Mesodermal cell (in vitro differentiated cells): ENCODE measurements around the gene DDB1.
A peak's percentile ranks its signal among the peaks of the same experiment; 100 is the strongest.

Source experiments
- H3K27ac ChIP-seq: 2 replicates; pipeline ENCODE4 v1.7.0; 2013; ENCODE audit warnings: mild to moderate bottlenecking, low read depth, low read length, moderate library complexity; ENCODE audit not compliant: severe bottlenecking
- H3K36me3 ChIP-seq: 2 replicates; pipeline ENCODE4 v1.7.1; 2013; ENCODE audit warnings: mild to moderate bottlenecking, low read length, moderate library complexity; ENCODE audit not compliant: control insufficient read depth, insufficient read depth
- H3K4me1 ChIP-seq: one replicate; pipeline ENCODE4 v1.7.1; 2013; ENCODE audit warnings: mild to moderate bottlenecking, low read length; ENCODE audit not compliant: insufficient read depth, control insufficient read depth, poor library complexity, severe bottlenecking
- H3K4me3 ChIP-seq: 2 replicates; pipeline ENCODE4 v1.7.0; 2013; ENCODE audit warnings: low read length, control low read depth, mild to moderate bottlenecking; ENCODE audit not compliant: insufficient read depth, poor library complexity, severe bottlenecking; ENCODE audit errors: extremely low read depth
- H3K9me3 ChIP-seq: 2 replicates; pipeline ENCODE4 v1.7.1; 2013; ENCODE audit warnings: mild to moderate bottlenecking, low read length, moderate library complexity; ENCODE audit not compliant: control insufficient read depth
- WGBS, 2 experiments: methylation state at CpG; one replicate each; pipeline ENCODE4 v1.1.5; 2013; ENCODE audit warnings: missing lambda C conversion rate in 2 of 2; ENCODE audit not compliant: insufficient coverage in 2 of 2; 5-methylcytosine and 5-hydroxymethylcytosine counted together

The DDB1 gene

GRCh38 chr11:61294717-61295595 lies 37.9 kb downstream of the DDB1 start, which contains the start of gene VWCE:
Gene VWCE, minus strand, starts transcription at chr11:61295316. Its CDS starts 279 bp downstream, at chr11:61295037.
- WGBS, 2 experiments, result 2 to 3% methylated on average over 75 to 91 of the region's 97 CpGs
- Histone ChIP-seq H3K27ac (peak within 1 kb of the TSS; percentile 64), H3K4me1 (peaks cover 18% of the 10 kb centered on the region), H3K9me3 (no peaks in the 10 kb centered on the region), H3K36me3 (peaks cover 34% of the 10 kb centered on the region), H3K4me3 (peak within 1 kb of the TSS; percentile 66)

- H3K27ac ChIP-seq, result peak overlapping the region; percentile 64
- no peaks in the 10 kb centered on the region for H3K9me3 ChIP-seq
- peak overlapping the region; percentile 66 for H3K4me3 ChIP-seq
- WGBS, 2 experiments, result 3 to 5% methylated on average over 52 to 57 of the region's 60 CpGs
- peaks cover 18% of the 10 kb centered on the region for H3K4me1 ChIP-seq
- H3K36me3 ChIP-seq, result peaks cover 36% of the 10 kb centered on the region
Observed at GRCh38 chr11:61293867-61294716, 38.8 kb downstream of the DDB1 start.

GRCh38 chr11:61292356-61292755 lies 40.5 kb downstream of the DDB1 start:
- Histone ChIP-seq H3K4me3 (no peak overlapping the region), H3K36me3 (peaks cover 39% of the 10 kb centered on the region), H3K9me3 (no peaks in the 10 kb centered on the region), H3K4me1 (peaks cover 8% of the 10 kb centered on the region), H3K27ac (no peak overlapping the region)
- 83% methylated on average over 1 of the region's 2 CpGs; no CpG with 5 or more reads in 1 of the 2 experiments for WGBS, 2 experiments

- Histone ChIP-seq H3K4me3 (no peak overlapping the region), H3K36me3 (peaks cover 49% of the 10 kb centered on the region), H3K9me3 (no peaks in the 10 kb centered on the region), H3K27ac (no peak overlapping the region), H3K4me1 (peaks cover 4% of the 10 kb centered on the region)
- WGBS, 2 experiments, result 94 to 97% methylated on average over 6 to 8 of the region's 12 CpGs
Observed at GRCh38 chr11:61290905-61291690, 41.8 kb downstream of the DDB1 start.

GRCh38 chr11:61287338-61287977 lies 45.4 kb downstream of the DDB1 start:
- peaks cover 84% of the 10 kb centered on the region for H3K36me3 ChIP-seq
- H3K4me1 ChIP-seq, result no peaks in the 10 kb centered on the region
- no peak overlapping the region for H3K4me3 ChIP-seq
- WGBS, 2 experiments, result 92 to 98% methylated on average over 12 to 14 of the region's 14 CpGs
- H3K27ac ChIP-seq, result no peak overlapping the region
- H3K9me3 ChIP-seq, result no peaks in the 10 kb centered on the region

GRCh38 chr11:61283613-61284012 lies 49.3 kb downstream of the DDB1 start:
- Histone ChIP-seq H3K4me1 (no peaks in the 10 kb centered on the region), H3K36me3 (peaks cover 87% of the 10 kb centered on the region), H3K27ac (no peak overlapping the region), H3K4me3 (no peak overlapping the region), H3K9me3 (no peaks in the 10 kb centered on the region)
- 90 to 98% methylated on average over 3 to 4 of the region's 4 CpGs for WGBS, 2 experiments

GRCh38 chr11:61281581-61282250 lies 51.2 kb downstream of the DDB1 start:
- H3K4me3 ChIP-seq, result no peak overlapping the region
- 41 to 47% methylated on average over 28 to 29 of the region's 35 CpGs for WGBS, 2 experiments
- no peaks in the 10 kb centered on the region for H3K9me3 ChIP-seq

GRCh38 chr11:61280883-61281580 lies 51.9 kb downstream of the DDB1 start:
- Histone ChIP-seq H3K4me1 (no peaks in the 10 kb centered on the region), H3K27ac (no peak overlapping the region), H3K9me3 (no peaks in the 10 kb centered on the region), H3K4me3 (no peak overlapping the region), H3K36me3 (peaks cover 72% of the 10 kb centered on the region)
- 86 to 89% methylated on average over 16 to 18 of the region's 20 CpGs for WGBS, 2 experiments

More at GRCh38 chr11:61281581-61282250, 51.2 kb downstream of the DDB1 start:
- peaks cover 76% of the 10 kb centered on the region for H3K36me3 ChIP-seq
- no peak overlapping the region for H3K27ac ChIP-seq
- H3K4me1 ChIP-seq, result no peaks in the 10 kb centered on the region

- H3K9me3 ChIP-seq, result no peaks in the 10 kb centered on the region
- H3K4me3 ChIP-seq, result no peak overlapping the region
- H3K27ac ChIP-seq, result no peak overlapping the region
- H3K4me1 ChIP-seq, result no peaks in the 10 kb centered on the region
- peaks cover 72% of the 10 kb centered on the region for H3K36me3 ChIP-seq
- WGBS, 2 experiments, result 83 to 87% methylated on average over 9 to 10 of the region's 12 CpGs
Observed at GRCh38 chr11:61279934-61280659, 52.8 kb downstream of the DDB1 start.
